GM23338 (cell line): ENCODE results near the gene MLLT1. TPM values are rescaled to one million over a fixed set of nuclear protein-coding genes. Genes with fewer than 3 reads are reported as not detected.
A peak's percentile ranks its signal among the peaks of the same experiment; 100 is the strongest.

Source experiments
- ATAC-seq: fragments of 200-7000 bp; cut with Tn5 transposase; 3 replicates; pipeline ENCODE4 v1.9.1; 2020
- DNase-seq: peaks from one replicate; pipeline ENCODE4 v3.0.0-alpha.2; 2015; ENCODE audit warnings: low spot score
- H2AFZ ChIP-seq: fragments of 200-600 bp; sonication (generic); 2 replicates; pipeline ENCODE4 v1.8.0; 2016; ENCODE audit warnings: antibody characterized with exemption, mild to moderate bottlenecking, moderate library complexity
- H3F3A ChIP-seq: fragments of 200-600 bp; sonication (generic); replicated peaks from 2 replicates; pipeline ENCODE4 v1.8.0; 2017; ENCODE audit warnings: antibody characterized with exemption, mixed run types, low read depth
- H3K27ac ChIP-seq: fragments of 200-600 bp; sonication (generic); 2 replicates; pipeline ENCODE4 v1.6.1; 2016; ENCODE audit warnings: low read depth
- H3K27me3 ChIP-seq: fragments of 200-600 bp; sonication (generic); 2 replicates; pipeline ENCODE4 v1.8.0; 2016; ENCODE audit warnings: mild to moderate bottlenecking, mixed run types, moderate library complexity; ENCODE audit not compliant: insufficient read depth
- H3K36me3 ChIP-seq: fragments of 200-600 bp; sonication (generic); 2 replicates; pipeline ENCODE4 v1.8.0; 2016; ENCODE audit warnings: mild to moderate bottlenecking; ENCODE audit not compliant: insufficient read depth
- H3K4me1 ChIP-seq: fragments of 200-600 bp; sonication (generic); 2 replicates; pipeline ENCODE4 v1.8.0; 2016; ENCODE audit warnings: mild to moderate bottlenecking, moderate library complexity; ENCODE audit not compliant: insufficient read depth
- H3K4me2 ChIP-seq: fragments of 200-600 bp; sonication (generic); 2 replicates; pipeline ENCODE4 v1.7.1; 2017; ENCODE audit warnings: mixed run types
- H3K4me3 ChIP-seq: fragments of 200-600 bp; sonication (generic); 2 replicates; pipeline ENCODE4 v1.6.1; 2016; ENCODE audit warnings: mixed run types
- H3K79me2 ChIP-seq: fragments of 200-600 bp; sonication (generic); replicated peaks from 2 replicates; pipeline ENCODE4 v1.8.0; 2017; ENCODE audit warnings: mild to moderate bottlenecking; ENCODE audit not compliant: insufficient read depth
- H3K9me2 ChIP-seq: fragments of 200-600 bp; sonication (generic); 2 replicates; pipeline ENCODE4 v1.8.0; 2017; ENCODE audit not compliant: insufficient read depth
- H4K20me1 ChIP-seq: fragments of 200-600 bp; sonication (generic); replicated peaks from 2 replicates; pipeline ENCODE4 v1.8.0; 2017; ENCODE audit warnings: mild to moderate bottlenecking; ENCODE audit not compliant: insufficient read depth
- H3K27ac Mint-ChIP-seq: 2 replicates; pipeline ENCODE4 v1.8.0; 2020; ENCODE audit warnings: inconsistent platforms, mild to moderate bottlenecking, moderate library complexity, mixed read lengths
- H3K27me3 Mint-ChIP-seq: 3 replicates; pipeline ENCODE4 v1.8.0; 2022; ENCODE audit warnings: low read depth, mild to moderate bottlenecking, moderate library complexity, mixed read lengths, inconsistent platforms; ENCODE audit not compliant: insufficient read depth, poor library complexity
- H3K36me3 Mint-ChIP-seq: 3 replicates; pipeline ENCODE4 v1.8.0; 2021; ENCODE audit warnings: low read depth, mild to moderate bottlenecking, inconsistent platforms, moderate library complexity, mixed read lengths
- H3K4me1 Mint-ChIP-seq: 3 replicates; pipeline ENCODE4 v1.8.0; 2020; ENCODE audit warnings: mild to moderate bottlenecking, inconsistent platforms, mixed read lengths
- H3K4me3 Mint-ChIP-seq: 3 replicates; pipeline ENCODE4 v1.8.0; 2021; ENCODE audit warnings: moderate library complexity, mild to moderate bottlenecking, inconsistent platforms, mixed read lengths
- H3K9me3 Mint-ChIP-seq: 3 replicates; pipeline ENCODE4 v1.8.0; 2020; ENCODE audit warnings: moderate library complexity, mild to moderate bottlenecking, inconsistent platforms, mixed read lengths
- CREB1 ChIP-seq: fragments of 250-450 bp; sonication (Bioruptor Pico); IDR thresholded peaks from 2 replicates; pipeline ENCODE4 v1.5.0; 2020; ENCODE audit warnings: low read depth, mild to moderate bottlenecking, moderate library complexity
- CTCF ChIP-seq, 2 experiments: fragments of 200-600 bp in 1 of 2; sonication (generic) in 1 of 2; conservative IDR thresholded peaks; 2 replicates each; pipeline versions ENCODE4 v1.5.1 to v1.6.1; 2016 to 2017; ENCODE audit warnings: antibody characterized with exemption in 2 of 2, low read depth in 2 of 2, mild to moderate bottlenecking in 2 of 2, moderate library complexity in 1 of 2
- NANOG ChIP-seq: IDR thresholded peaks from 2 replicates; pipeline ENCODE4 v1.6.1; 2016; ENCODE audit warnings: antibody characterized with exemption, borderline replicate concordance
- POLR2AphosphoS5 ChIP-seq: IDR thresholded peaks from 2 replicates; pipeline ENCODE4 v1.6.1; 2016; ENCODE audit warnings: antibody characterized with exemption, low read depth
- REST ChIP-seq: IDR thresholded peaks from one replicate; pipeline ENCODE4 v1.6.1; 2018; ENCODE audit warnings: antibody characterized with exemption; ENCODE audit not compliant: unreplicated experiment
- STAT1 ChIP-seq: IDR thresholded peaks from one replicate; pipeline ENCODE4 v1.6.1; 2016; ENCODE audit warnings: antibody characterized with exemption; ENCODE audit not compliant: unreplicated experiment
- ZNF462 ChIP-seq: fragments of 250-450 bp; sonication (Bioruptor Pico); IDR thresholded peaks from 2 replicates; pipeline ENCODE4 v1.5.0; 2020; ENCODE audit warnings: mild to moderate bottlenecking, moderate library complexity
- polyA plus RNA-seq: library from polyadenylated mRNA; unstranded; fragments of >200 nt; fragmentation: Nextera tagmentation; extraction: Ambion mirVana; gene quantifications from 2 replicates; pipeline ENCODE4 v1.2.1, GENCODE V29; 2016
- total RNA-seq: library from RNA; depleted of rRNA; stranded (reverse); fragments of >200 nt; shearing (Covaris generic); gene quantifications from 2 replicates; pipeline ENCODE4 v1.2.3, GENCODE V29; 2014

The MLLT1 gene
- total and polyA plus RNA-seq, 2 experiments from 2014 or later = 17.8 to 23.4 TPM

- Mint-ChIP-seq H3K36me3 (peaks cover 18% of the 10 kb centered on the region; the same call in 2 of the 3 replicates), H3K27me3 (peaks cover 22% of the 10 kb centered on the region), H3K4me1 (peaks cover 85% of the 10 kb centered on the region), H3K9me3 (0 out of 3 replicates have a peak, but pooled peaks cover 2% of the 10 kb centered on the region), H3K27ac (peak overlapping the region; percentile 56), H3K4me3 (no peak overlapping the region; the same call in 2 of the 3 replicates)
- Histone ChIP-seq H2AFZ (no peak overlapping the region), H3K36me3 (no peaks in the 10 kb centered on the region), H3K4me2 (peak overlapping the region; percentile 32; the same call in 1 of the 2 replicates), H3K4me1 (peaks cover 63% of the 10 kb centered on the region), H3K27me3 (no peaks in the 10 kb centered on the region), H3K79me2 (peaks cover 91% of the 10 kb centered on the region), H3K4me3 (no peak overlapping the region), H3K27ac (peak overlapping the region; percentile 93; the same call in 1 of the 2 replicates), H3F3A (0 out of 2 replicates have a peak, but pooled peaks cover 3% of the 10 kb centered on the region), H4K20me1 (peaks cover 61% of the 10 kb centered on the region), H3K9me2 (0 out of 2 replicates have a peak, but pooled peaks cover under 1% of the 10 kb centered on the region)
- no peak for ATAC-seq
- TF ChIP-seq REST (no peak), ZNF462 (CRISPR knock-in tag) (no peak), CTCF (conservative IDR thresholded peaks at IDR 0.05; ENCODE audit: low read depth in 2 of 2) (no peak), CREB1 (CRISPR knock-in tag) (no peak), POLR2AphosphoS5 (no peak), STAT1 (no peak), NANOG (no peak)
- no peak for DNase-seq
These were observed 4.5 kb downstream of the MLLT1 start for GRCh38 chr19:6275170-6275744.
